SU-DHL-6 (cell line): ENCODE results near the gene TXNRD1.

Experiments
- H2AFZ ChIP-seq: fragments of 200-600 bp; sonication (generic); 2 replicates; pipeline ENCODE4 v1.6.1; 2014; ENCODE audit warnings: low read depth, mild to moderate bottlenecking, moderate library complexity, mixed read lengths, antibody characterized with exemption, low read length; ENCODE audit not compliant: severe bottlenecking
- H3F3A ChIP-seq: fragments of 200-600 bp; shearing (Covaris generic); 2 replicates; pipeline ENCODE4 v1.6.0; 2016; ENCODE audit warnings: antibody characterized with exemption, mild to moderate bottlenecking; ENCODE audit not compliant: insufficient read depth
- H3K27ac ChIP-seq: fragments of 200-600 bp; sonication (generic); 2 replicates; pipeline ENCODE4 v1.5.1; 2016; ENCODE audit warnings: low read depth, mild to moderate bottlenecking, low read length, moderate library complexity, mixed read lengths
- H3K27me3 ChIP-seq: fragments of 200-600 bp; sonication (generic), shearing (Covaris generic); 2 replicates; pipeline ENCODE4 v1.6.0; 2014; ENCODE audit warnings: mild to moderate bottlenecking, low read length
- H3K36me3 ChIP-seq: fragments of 200-600 bp; sonication (generic); 2 replicates; pipeline ENCODE4 v1.6.1; 2014; ENCODE audit warnings: mild to moderate bottlenecking, low read length, mixed read lengths
- H3K4me2 ChIP-seq: fragments of 300-600, 200-600 bp; shearing (Covaris generic), sonication (generic); 2 replicates; pipeline ENCODE4 v1.6.0; 2014; ENCODE audit warnings: low read length, low read depth, mild to moderate bottlenecking; ENCODE audit not compliant: poor library complexity, severe bottlenecking
- H3K4me3 ChIP-seq: fragments of 200-600 bp; sonication (generic); 2 replicates; pipeline ENCODE4 v1.5.1; 2014; ENCODE audit warnings: antibody characterized with exemption, low read length, mild to moderate bottlenecking, mixed read lengths; ENCODE audit not compliant: insufficient read depth, poor library complexity, severe bottlenecking
- H3K79me2 ChIP-seq: fragments of 200-600 bp; sonication (generic); 2 replicates; pipeline ENCODE4 v1.6.1; 2014; ENCODE audit warnings: mild to moderate bottlenecking, low read length, moderate library complexity; ENCODE audit not compliant: insufficient read depth
- H3K9ac ChIP-seq: fragments of 200-600 bp; sonication (generic); 2 replicates; pipeline ENCODE4 v1.7.0; 2014; ENCODE audit warnings: mild to moderate bottlenecking, low read length
- H3K9me2 ChIP-seq: fragments of 200-600 bp; sonication (generic); replicated peaks from 2 replicates; pipeline ENCODE4 v1.6.1; 2014; ENCODE audit warnings: low read length; ENCODE audit not compliant: insufficient read depth
- H3K9me3 ChIP-seq: fragments of 200-600 bp; sonication (generic); 2 replicates; pipeline ENCODE4 v1.6.1; 2014; ENCODE audit warnings: low read length, mixed read lengths; ENCODE audit not compliant: insufficient read depth
- H4K20me1 ChIP-seq: fragments of 200-600 bp; sonication (generic); 2 replicates; pipeline ENCODE4 v1.6.1; 2014; ENCODE audit warnings: low read depth, mild to moderate bottlenecking, antibody characterized with exemption, low read length, moderate library complexity, mixed read lengths
- CTCF ChIP-seq: fragments of 200-600 bp; sonication (generic); IDR thresholded peaks from one replicate; pipeline ENCODE4 v1.5.1; 2017; ENCODE audit warnings: antibody characterized with exemption, mild to moderate bottlenecking, low read length, moderate library complexity; ENCODE audit not compliant: insufficient read depth, poor library complexity, severe bottlenecking
- EZH2phosphoT487 ChIP-seq: fragments of 200-600 bp; sonication (generic), shearing (Covaris generic); conservative IDR thresholded peaks from 2 replicates; pipeline ENCODE4 v1.6.1; 2018; ENCODE audit warnings: mild to moderate bottlenecking, antibody characterized with exemption, low read length, moderate library complexity, mixed read lengths

The TXNRD1 gene

GRCh38 chr12:104333692-104334255, 118.2 kb downstream of the TXNRD1 start:
- Histone ChIP-seq H3K9ac (no peak overlapping the region), H3K27me3 (no peaks in the 10 kb centered on the region), H3K9me2 (no peaks in the 10 kb centered on the region), H4K20me1 (0 out of 2 replicates have a peak, but pooled peaks cover 2% of the 10 kb centered on the region), H3K36me3 (peaks cover 53% of the 10 kb centered on the region), H3K27ac (no peak overlapping the region), H3K4me2 (no peak overlapping the region), H3K9me3 (no peaks in the 10 kb centered on the region), H3K4me3 (no peak overlapping the region), H3F3A (peaks cover 4% of the 10 kb centered on the region; the same call in 1 of the 2 replicates), H3K79me2 (0 out of 2 replicates have a peak, but pooled peaks cover 5% of the 10 kb centered on the region), H2AFZ (no peak overlapping the region)
- no peak for TF ChIP-seq EZH2phosphoT487
- TF ChIP-seq CTCF: no peak

- H3K9me3 ChIP-seq: no peaks in the 10 kb centered on the region
- no peak overlapping the region for H3K4me3 ChIP-seq
- TF ChIP-seq EZH2phosphoT487 (no peak), CTCF (no peak)
- 0 out of 2 replicates have a peak, but pooled peaks cover 4% of the 10 kb centered on the region for H3K79me2 ChIP-seq
- H3K27ac ChIP-seq: no peak overlapping the region
- H2AFZ ChIP-seq: no peak overlapping the region
- no peak overlapping the region for H3K4me2 ChIP-seq
- H3K9me2 ChIP-seq: no peaks in the 10 kb centered on the region
- no peak overlapping the region for H3K9ac ChIP-seq
- H3K36me3 ChIP-seq: peaks cover 58% of the 10 kb centered on the region
- H4K20me1 ChIP-seq: 0 out of 2 replicates have a peak, but pooled peaks cover 2% of the 10 kb centered on the region
- peaks cover 4% of the 10 kb centered on the region; the same call in 1 of the 2 replicates for H3F3A ChIP-seq
- no peaks in the 10 kb centered on the region for H3K27me3 ChIP-seq
These were observed 119.0 kb downstream of the TXNRD1 start for GRCh38 chr12:104334581-104334980.

GRCh38 chr12:104336115-104336514, 120.5 kb downstream of the TXNRD1 start:
- Histone ChIP-seq H3K27ac (no peak overlapping the region), H3K27me3 (no peaks in the 10 kb centered on the region), H3K36me3 (peaks cover 60% of the 10 kb centered on the region), H3K9me2 (no peaks in the 10 kb centered on the region), H3K79me2 (no peaks in the 10 kb centered on the region), H3K4me2 (no peak overlapping the region), H3K4me3 (no peak overlapping the region), H4K20me1 (0 out of 2 replicates have a peak, but pooled peaks cover 2% of the 10 kb centered on the region), H2AFZ (no peak overlapping the region), H3F3A (peaks cover 4% of the 10 kb centered on the region; the same call in 1 of the 2 replicates), H3K9ac (no peak overlapping the region), H3K9me3 (no peaks in the 10 kb centered on the region)
- no peak for TF ChIP-seq EZH2phosphoT487
- TF ChIP-seq CTCF: no peak
